ENCODE results near the gene MAPKAPK5.

Gene MAPKAPK5

GRCh38 chr12:111905502-111905901 is 63.5 kb downstream of the MAPKAPK5 start:
- H2AFZ ChIP-seq (ENCODE audit: low read length), result no peak overlapping the region
- no peaks in the 10 kb centered on the region for H3F3A ChIP-seq (ENCODE audit: insufficient read depth, low read length)
- H3K4me1 ChIP-seq (ENCODE audit: insufficient read depth, low read length, severe bottlenecking), result no peaks in the 10 kb centered on the region
- H3K27ac ChIP-seq (ENCODE audit: low read depth, low read length, poor library complexity, severe bottlenecking), result no peak overlapping the region
- no peaks in the 10 kb centered on the region for H3K9me2 ChIP-seq (ENCODE audit: low read depth, low read length)
- TF ChIP-seq CTCF (IDR thresholded peaks at IDR 0.05; ENCODE audit: low read length), result no peak
- TF ChIP-seq EZH2 (IDR thresholded peaks at IDR 0.05; ENCODE audit: borderline replicate concordance, low read length), result no peak
- H3K4me3 ChIP-seq (ENCODE audit: low read depth, low read length, poor library complexity, severe bottlenecking), result no peak overlapping the region
- no peak overlapping the region for H3K9ac ChIP-seq (ENCODE audit: low read length)
- no peaks in the 10 kb centered on the region for H3K27me3 ChIP-seq (ENCODE audit: insufficient read depth, low read length)
- H3K79me2 ChIP-seq (ENCODE audit: insufficient read depth, low read length), result no peaks in the 10 kb centered on the region
- H3K4me2 ChIP-seq (ENCODE audit: low read length), result no peak overlapping the region
- peaks cover 24% of the 10 kb centered on the region for H3K36me3 ChIP-seq (ENCODE audit: insufficient read depth, low read length)
- H3K9me3 ChIP-seq (ENCODE audit: low read length), result 0 out of 2 replicates have a peak, but pooled peaks cover 2% of the 10 kb centered on the region
- H4K20me1 ChIP-seq (ENCODE audit: insufficient read depth, low read length), result no peaks in the 10 kb centered on the region

- Histone ChIP-seq H2AFZ (ENCODE audit: low read length) (no peak overlapping the region), H3K27ac (ENCODE audit: low read depth, low read length, poor library complexity, severe bottlenecking) (no peak overlapping the region), H4K20me1 (ENCODE audit: insufficient read depth, low read length) (no peaks in the 10 kb centered on the region), H3K4me2 (ENCODE audit: low read length) (no peak overlapping the region), H3K4me1 (ENCODE audit: insufficient read depth, low read length, severe bottlenecking) (no peaks in the 10 kb centered on the region), H3K36me3 (ENCODE audit: insufficient read depth, low read length) (peaks cover 23% of the 10 kb centered on the region), H3K79me2 (ENCODE audit: insufficient read depth, low read length) (no peaks in the 10 kb centered on the region), H3K27me3 (ENCODE audit: insufficient read depth, low read length) (no peaks in the 10 kb centered on the region), H3K9ac (ENCODE audit: low read length) (no peak overlapping the region), H3F3A (ENCODE audit: insufficient read depth, low read length) (no peaks in the 10 kb centered on the region), H3K9me3 (ENCODE audit: low read length) (0 out of 2 replicates have a peak, but pooled peaks cover 2% of the 10 kb centered on the region), H3K4me3 (ENCODE audit: low read depth, low read length, poor library complexity, severe bottlenecking) (no peak overlapping the region), H3K9me2 (ENCODE audit: low read depth, low read length) (no peaks in the 10 kb centered on the region)
- no peak for TF ChIP-seq CTCF (IDR thresholded peaks at IDR 0.05; ENCODE audit: low read length)
- no peak for TF ChIP-seq EZH2 (IDR thresholded peaks at IDR 0.05; ENCODE audit: borderline replicate concordance, low read length)
These were observed 65.7 kb downstream of the MAPKAPK5 start for GRCh38 chr12:111907740-111908139.

GRCh38 chr12:111925171-111925570 is 83.1 kb downstream of the MAPKAPK5 start:
- no peak for TF ChIP-seq CTCF (IDR thresholded peaks at IDR 0.05; ENCODE audit: low read length)
- no peak for TF ChIP-seq EZH2 (IDR thresholded peaks at IDR 0.05; ENCODE audit: borderline replicate concordance, low read length)
- Histone ChIP-seq H4K20me1 (ENCODE audit: insufficient read depth, low read length) (no peaks in the 10 kb centered on the region), H3K79me2 (ENCODE audit: insufficient read depth, low read length) (no peaks in the 10 kb centered on the region), H3K27ac (ENCODE audit: low read depth, low read length, poor library complexity, severe bottlenecking) (no peak overlapping the region), H3K9ac (ENCODE audit: low read length) (no peak overlapping the region), H3K9me3 (ENCODE audit: low read length) (no peaks in the 10 kb centered on the region), H3K27me3 (ENCODE audit: insufficient read depth, low read length) (no peaks in the 10 kb centered on the region), H3K4me3 (ENCODE audit: low read depth, low read length, poor library complexity, severe bottlenecking) (no peak overlapping the region), H3F3A (ENCODE audit: insufficient read depth, low read length) (no peaks in the 10 kb centered on the region), H3K36me3 (ENCODE audit: insufficient read depth, low read length) (no peaks in the 10 kb centered on the region), H3K4me1 (ENCODE audit: insufficient read depth, low read length, severe bottlenecking) (no peaks in the 10 kb centered on the region), H2AFZ (ENCODE audit: low read length) (no peak overlapping the region), H3K4me2 (ENCODE audit: low read length) (no peak overlapping the region), H3K9me2 (ENCODE audit: low read depth, low read length) (no peaks in the 10 kb centered on the region)
